Activated CD4-positive, alpha-beta T cell treated with anti-CD3 and anti-CD28 coated beads, Interleukin-2, Interleukin-4, amounts not matched to agents 100 ng/mL and 50 ng/mL, durations not matched to agents 16 hours and 8 hours (primary cell): ENCODE results near the gene TAF10.

Experiments
- DNase-seq: peaks from one replicate; pipeline ENCODE4 v3.0.0-alpha.2; 2020; ENCODE audit warnings: low spot score

TAF10 gene

DNA sequence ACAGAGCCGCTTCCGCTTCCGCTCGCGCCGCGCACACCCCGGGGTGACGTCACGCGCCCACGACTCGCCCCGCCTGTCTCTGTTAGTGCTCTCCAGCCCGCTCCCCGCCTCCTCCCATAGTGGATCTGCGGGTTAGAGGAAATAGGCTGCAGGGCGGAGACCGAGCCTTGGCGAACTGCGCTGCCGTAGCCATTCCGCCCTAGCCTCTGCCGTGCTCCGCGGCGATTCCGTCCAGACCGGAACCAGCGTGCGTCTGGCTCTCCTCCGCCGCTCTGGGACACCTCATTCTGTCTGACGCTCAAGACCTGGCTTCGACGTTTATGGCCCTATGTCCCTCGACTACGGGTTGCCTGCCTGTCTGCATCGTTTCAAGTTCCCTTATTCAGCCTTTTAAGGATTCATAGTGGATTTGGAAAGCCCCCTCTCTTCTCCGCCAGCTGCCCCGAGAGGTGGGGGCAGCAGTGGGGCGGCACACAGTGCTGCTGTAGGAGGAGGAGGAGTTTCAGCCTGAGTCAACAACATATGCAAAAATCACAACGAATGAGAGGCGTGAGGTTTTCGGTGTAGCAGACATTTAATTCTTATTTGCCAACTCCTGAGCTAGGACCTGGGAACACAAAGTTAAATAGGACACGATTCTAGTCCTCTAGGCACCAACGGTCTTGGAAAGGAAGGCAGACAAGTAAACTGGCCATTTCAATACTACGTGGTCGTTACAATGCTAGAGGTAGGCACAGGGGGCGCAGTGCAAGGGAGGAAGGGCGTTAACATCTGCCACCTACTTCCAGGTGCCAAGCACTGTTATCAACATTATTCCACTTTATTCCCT lies at the start of gene TAF10:
Gene TAF10, minus strand, starts transcription at position 4 of the 829 bp plus-strand sequence. CDS start 27 bp downstream, outside the sequence.
- peak; percentile 96 for DNase-seq

DNA sequence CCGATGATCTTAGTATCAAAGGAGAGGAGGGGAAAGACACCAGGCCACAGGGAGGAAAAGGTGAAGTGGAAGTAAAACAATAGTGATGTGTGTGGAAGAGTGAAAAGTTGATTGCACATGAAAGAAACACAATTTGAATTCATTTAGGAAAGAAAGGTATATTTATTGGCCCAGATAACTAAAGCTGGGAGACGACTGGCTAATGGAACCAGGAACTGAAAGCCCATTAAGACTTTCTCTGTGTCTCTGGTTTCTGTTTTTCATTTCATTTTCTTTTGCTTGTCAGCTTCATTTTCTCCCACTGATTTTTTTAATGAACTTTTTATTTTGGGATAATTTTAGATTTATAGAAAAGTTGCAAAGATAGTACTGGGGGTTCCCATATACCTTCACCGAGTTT lies 48.7 kb upstream of the TAF10 start:
- no peak for DNase-seq

DNA sequence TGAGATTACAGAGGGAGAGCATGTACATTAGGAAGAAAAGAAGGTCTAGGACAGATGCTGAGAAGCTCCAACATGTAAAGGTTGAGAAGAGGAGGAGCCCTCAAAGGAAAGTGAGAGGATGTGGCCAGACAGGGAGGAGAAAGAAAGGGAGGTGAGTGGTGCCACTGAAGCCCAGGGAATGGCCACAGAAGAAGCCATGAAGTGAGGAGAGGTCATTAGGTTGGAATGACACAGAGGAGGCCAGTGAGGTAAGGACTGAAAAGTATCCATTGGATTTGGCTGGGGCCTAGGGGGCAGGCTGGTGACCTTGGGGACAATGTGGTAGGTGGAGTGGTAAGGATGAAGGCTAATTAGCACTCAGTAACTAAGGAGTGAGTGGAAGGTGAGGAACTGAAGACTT lies 46.6 kb upstream of the TAF10 start:
- no peak for DNase-seq

DNA sequence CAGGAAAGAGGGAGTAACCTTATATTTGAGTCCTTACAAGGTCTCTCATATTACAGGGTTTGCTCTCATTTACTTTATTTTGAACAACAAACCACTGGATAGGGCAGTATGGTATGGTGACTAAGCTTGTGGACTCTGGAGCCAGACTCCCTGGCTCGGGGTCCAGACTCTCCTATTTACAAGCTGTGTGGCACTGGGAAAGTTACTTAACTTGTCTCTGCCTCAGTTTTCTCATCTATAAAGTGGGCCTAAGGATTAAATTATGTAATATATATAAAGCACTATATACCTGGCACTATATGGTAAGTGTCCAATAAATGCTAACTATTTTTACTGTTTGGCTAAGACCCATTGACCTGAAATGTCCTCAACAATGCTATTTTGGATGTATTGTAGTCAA lies 45.3 kb upstream of the TAF10 start:
- no peak for DNase-seq

DNA sequence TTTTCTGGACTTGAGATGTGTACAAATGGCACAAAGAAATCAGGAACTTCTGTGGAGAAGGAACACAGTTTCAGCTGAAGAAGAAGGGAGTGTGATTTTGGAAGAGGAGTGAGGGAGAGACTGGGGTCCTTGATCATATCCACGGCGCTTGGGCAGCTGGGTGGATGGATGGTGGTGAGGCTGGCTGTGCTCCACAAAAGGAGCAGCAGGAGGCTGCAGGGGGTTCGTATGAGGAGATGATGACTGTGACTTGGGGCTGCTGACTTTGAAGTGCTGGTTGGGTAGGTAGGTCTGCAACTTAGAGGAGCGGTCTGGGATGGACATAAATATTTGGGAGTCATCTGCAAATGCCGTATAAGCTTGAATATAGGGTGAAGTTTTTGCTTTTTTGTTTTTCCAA lies 44.9 kb upstream of the TAF10 start:
- no peak for DNase-seq

DNA sequence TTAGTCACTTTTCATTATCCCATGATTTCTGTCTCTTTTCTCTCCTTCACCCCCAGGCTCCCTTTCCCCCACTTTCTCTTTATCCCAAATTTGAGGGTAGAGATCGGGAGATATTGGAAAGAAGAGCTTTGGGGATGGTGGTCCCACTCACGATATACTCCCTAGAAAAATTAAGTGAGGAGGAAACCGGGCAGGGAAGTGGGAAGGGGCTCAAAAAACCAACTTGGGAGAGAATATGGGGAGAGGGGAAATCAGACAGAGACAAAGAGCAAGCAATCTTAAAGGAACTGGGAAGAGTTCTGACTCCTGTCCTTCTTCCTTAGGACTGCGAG lies 44.5 kb upstream of the TAF10 start:
- DNase-seq, result no peak

DNA sequence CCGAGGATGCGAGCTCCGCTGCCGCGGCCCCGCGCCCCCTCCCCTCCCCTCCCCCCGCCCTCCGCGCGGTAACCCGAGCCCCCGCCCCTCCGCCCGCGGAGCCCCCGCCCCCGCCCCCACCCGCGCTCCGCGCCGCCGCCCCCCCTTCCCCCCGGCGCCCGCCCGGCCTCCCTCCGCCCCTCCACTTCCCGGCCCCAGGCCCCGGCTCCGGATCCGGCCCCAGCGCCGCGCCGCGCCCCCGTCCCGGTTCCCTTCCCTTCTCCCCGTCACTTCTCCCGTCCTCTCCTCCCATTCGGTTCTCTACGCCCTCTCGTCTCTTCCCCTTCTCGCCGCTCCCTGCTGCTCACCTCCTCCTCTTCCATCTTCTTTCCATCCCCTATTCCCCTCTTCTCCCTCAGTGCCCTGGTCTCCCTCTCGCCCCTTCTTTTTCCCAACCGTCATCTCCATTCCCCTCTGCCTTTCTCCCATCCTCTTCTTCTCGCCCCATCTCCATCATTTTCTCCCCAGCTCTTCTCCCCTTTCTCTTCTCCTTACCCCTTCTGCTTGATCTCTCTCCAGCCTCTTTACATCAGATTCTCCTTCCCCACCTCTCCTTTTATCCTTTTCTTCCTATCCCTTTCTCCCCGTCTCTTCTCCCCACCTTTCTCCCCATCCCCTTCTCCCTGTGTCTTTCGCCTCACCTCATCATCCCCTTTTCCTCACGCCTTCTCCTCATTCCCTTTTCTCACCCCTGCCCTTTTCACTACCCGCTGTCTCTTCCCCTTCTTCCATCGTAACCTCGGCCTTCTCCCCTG lies 44.0 kb upstream of the TAF10 start, which contains the start of gene DCHS1:
Gene DCHS1, minus strand, starts transcription at position 20 of the 794 bp plus-strand sequence. CDS start 14,196 bp downstream, outside the sequence.
- DNase-seq, result no peak

DNA sequence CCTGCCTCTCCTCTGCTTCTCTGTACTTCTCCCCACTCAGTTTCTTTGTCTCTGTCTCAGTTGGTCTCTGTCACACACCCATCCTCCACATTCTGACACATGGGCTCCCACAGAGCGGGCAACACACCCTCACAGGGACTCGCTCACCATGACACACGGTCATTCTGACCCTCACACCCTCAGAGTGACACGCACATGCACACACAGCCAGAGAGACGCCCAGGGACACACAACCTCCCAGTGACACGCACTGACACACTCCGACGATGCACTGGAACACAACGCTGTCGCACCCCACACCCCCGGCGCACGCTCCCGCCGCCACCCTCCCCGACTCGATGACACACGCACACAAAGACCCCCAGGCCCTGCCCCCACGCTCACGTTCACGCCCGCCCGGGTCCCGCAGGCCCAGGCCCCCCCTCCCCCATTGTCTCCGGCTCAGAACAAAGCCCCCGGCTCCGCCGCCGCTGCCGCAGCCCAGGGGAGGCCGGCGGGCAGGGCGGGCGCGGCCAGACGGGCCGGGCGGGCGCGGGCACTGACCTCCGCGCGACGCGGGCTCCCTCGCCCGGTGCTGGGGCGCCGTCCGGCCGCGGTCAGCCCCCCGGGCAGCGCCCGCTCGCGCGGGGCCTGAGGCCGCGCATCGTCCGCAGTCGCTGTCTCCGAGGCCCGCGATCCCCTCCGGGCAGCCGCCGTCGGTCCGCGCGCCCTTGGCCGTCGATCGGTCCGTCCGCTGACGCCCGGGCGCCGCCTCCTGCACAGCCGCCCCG lies 43.2 kb upstream of the TAF10 start:
- DNase-seq, result no peak

DNA sequence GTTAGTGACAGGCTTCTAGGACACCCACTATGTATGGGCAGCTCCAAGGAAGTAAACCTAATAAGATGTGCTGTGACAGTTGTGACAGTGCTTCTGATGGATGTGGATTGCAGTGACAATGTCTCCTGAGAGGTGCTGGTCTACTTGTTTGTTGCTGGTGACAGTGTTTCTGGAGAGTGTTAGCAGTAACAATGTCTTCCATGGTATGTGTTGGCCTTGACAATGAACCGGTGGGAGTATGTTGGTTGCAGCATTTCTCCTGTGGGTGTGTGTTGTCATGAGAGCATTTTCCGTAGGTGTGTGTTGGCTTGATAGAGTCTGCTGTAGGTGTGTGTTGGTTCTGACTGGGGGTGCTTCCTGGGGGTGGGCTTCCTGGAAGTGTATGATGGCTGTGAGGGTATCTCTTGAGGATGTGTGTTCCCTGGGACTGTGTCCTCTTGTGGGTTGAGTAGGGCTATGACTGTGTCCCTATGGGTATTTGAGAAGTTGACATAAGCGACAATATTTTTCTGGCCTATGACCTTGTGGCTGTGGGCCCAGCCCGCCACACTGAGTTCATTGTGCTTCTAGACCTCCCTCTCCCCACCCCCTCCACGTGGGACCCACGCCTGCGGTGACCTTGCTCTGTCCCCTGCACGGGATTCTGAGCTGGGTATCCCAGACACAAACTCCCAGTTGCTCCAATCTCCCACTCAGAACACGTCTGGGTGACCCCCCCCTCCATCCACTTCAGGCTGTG lies 42.4 kb upstream of the TAF10 start:
- DNase-seq, result no peak

DNA sequence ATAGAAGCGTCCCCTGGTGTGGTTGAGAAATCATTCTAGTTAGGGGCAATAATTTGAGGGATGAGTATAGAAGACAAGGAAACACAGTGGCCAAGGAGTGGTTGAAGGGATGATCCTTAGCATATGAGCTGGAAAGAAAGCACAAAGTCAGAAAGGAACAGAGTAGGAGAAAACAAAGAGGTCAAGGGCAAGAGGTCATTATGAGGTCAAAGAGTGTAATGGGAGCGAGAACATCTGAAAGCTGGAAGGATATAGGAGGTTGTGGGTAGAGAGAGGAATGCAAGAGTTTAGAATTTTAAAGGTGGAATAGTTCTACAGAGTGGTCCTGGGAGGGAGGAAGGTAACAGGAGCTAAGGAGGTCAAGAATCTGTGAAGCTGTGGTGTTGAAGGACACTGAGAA lies 41.6 kb upstream of the TAF10 start:
- no peak for DNase-seq

DNA sequence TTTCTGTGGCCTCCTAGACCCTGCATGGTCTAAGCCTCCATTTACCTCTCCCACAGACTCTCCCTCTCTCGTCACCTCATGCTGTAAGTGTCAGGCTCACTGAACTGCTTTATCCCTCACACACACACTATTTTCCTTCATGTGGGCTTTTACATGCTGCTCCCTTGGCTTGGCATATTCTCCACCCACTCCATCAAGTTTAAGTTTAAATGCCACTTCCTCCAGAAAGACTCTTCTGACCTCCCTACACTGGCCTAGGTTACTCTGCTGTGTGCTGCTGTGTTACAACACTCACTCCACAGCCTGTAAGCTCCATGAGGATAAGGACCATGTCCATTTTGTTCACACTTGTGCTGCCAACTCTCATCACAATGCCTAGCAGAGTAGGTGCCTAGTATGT lies 41.1 kb upstream of the TAF10 start:
- no peak for DNase-seq

DNA sequence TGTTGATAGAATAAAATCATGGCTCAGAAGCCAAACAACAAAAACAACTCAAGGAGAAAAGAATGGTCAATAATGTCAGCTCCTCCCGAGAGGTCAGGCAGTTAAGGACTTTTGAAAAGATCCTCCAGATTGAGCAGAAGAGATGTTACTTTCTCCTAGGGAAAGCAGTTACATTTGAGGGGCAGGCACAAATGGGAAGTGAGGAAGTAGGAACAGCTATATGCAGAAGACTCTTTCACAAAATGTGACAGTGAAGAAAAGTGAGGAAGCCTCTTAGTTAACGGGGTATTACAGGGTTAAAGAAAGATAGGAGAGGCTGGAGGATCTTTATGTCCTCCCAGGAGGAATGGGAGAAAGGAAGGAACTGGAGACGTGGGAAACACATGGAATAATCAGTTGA lies 40.2 kb upstream of the TAF10 start:
- DNase-seq, result no peak

DNA sequence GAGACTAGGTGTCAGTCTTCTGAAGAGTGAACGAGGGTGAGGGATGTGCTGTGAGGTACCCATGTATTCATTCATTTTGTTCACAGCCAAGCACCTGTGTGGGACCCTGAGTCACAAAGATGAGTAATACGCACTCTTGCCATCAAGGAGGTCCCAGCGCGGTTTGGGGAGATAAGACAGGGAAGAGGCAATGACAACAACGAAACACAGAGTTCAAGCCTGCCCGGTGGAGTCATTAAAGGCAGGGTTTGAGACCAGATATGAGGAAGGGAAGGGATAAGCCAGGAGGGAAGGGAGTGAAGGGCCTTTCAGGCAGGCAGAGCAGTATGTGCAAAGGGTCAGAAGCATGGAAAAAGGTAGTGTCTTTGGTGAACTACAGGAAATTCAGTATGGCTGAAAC lies 39.0 kb upstream of the TAF10 start:
- no peak for DNase-seq

DNA sequence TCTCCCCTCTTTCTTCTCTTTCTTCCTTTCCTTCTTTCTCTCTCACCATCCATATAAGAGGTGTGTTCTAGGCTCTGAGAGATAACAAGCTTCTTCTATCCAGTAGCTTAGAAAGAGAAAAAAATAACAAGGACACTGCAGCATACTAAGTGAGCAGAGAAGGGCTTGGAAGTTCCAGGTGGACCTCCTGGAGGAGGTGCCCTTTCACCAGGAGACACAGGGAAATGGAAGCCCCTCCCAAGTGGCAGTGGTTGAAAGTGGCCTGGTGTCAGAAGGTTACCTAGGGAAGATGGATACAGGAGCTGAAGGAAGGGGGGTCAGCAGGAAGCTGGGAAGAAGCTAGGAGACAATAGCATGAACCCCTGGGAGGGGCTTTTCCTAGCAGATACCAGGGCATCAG lies 38.1 kb upstream of the TAF10 start:
- no peak for DNase-seq

DNA sequence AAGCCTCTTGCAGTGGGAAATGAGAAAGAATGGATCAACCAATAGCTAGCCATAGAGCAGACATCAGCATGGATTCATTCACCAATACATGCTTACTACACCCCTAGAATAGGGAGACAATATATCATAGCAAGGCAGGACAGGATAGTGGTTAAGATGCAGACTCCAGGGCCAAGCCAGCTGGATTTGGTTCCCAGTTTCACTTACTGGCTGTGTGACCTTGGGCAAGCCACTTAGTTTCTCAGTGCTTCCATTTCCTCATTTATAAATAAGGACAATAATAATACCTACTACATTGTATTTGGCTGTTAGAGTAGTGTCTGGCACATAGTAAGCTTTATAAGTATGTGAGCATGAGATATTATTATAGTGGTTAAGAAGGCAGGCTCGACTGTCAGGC lies 36.5 kb upstream of the TAF10 start:
- DNase-seq, result no peak

DNA sequence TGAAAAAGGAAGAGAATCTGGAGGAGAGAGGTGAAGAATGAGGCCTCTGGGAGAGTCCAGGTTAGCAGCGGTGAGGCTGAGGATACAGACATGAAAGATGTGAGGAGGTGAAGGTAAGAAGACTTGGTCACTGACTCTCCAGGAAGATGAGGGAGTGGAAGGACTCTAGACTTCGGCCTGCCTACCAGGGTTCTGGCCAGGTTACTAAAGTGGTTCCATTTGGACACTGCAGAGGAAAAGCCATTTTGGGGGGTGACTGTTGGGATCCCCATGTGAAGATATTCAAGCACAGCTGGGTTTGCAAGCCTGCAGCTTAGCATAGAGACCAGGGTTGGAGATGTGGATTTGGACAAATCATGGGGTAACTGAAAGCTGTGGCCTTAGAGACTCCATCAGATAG lies 35.8 kb upstream of the TAF10 start:
- DNase-seq, result no peak

DNA sequence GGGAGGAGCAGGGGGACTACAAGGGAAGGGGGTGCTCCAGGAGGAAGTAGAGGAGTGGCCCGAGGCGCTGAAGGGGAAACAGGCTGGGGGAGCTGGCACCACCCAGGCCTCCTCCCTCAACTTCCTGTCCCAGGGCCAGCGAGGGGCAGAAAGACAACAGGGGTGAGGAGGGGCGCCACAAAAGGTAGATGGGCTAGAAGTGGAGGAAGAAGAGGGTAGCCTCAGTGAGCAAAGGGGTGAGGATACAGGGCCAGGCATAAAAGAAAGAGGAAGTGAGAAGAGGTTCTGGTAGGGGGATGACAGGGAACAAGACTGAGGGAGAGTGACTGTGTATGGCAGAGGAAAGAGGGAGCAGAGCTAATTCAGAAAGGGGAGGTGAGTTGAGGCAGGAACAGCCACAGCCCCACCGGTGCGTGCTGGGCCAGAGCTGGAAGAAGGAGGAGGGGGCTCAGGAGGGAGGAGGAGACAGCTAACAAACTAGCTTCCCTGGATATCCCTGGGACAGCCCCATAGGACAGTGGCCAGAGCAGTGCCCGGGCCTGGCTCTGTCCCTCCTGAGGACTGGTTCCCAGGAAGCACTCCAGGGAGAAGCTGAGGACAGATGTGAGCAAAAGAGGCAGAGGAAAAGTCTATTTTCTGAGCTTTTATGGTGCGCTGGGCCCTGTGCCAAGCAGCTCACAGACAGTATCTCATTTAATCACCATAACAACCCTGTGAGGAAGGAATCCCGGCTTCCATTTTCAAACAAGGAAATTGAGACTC lies 35.1 kb upstream of the TAF10 start:
- no peak for DNase-seq

DNA sequence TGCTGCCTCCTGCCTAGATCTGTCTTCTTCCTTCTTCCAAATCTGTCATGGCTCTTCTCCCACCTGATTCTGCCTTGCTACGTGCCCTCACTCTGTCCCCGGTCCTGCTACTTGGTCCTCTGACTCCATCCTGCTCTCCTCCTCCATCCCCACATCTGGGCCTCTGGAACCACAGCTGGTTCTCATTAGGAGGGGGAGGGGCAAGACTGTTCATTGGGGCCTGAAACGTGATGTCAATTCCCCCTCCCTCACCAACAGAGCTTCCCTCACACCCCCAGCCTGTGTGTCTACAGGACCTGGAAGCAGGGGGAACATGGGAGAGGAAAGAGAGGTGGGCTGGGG lies 34.5 kb upstream of the TAF10 start:
- no peak for DNase-seq

DNA sequence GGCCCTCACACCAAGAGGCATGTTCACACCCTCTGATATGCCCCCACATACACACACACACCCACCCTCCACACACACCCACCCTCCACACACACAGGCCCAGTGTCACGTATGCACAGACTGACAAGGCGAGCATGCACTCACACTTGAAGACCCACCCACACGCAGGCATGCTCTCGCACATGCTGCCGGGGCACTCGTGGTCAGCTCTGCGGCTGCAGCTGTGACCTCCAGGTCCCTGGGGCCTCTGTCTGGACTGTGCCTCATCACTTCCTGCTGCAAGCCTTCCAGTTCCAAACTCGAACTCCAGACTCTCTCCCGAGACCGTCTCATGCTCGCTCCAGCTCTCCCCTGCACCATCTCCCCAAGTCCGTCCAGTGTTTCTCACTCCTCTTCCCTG lies 34.1 kb upstream of the TAF10 start:
- no peak for DNase-seq

DNA sequence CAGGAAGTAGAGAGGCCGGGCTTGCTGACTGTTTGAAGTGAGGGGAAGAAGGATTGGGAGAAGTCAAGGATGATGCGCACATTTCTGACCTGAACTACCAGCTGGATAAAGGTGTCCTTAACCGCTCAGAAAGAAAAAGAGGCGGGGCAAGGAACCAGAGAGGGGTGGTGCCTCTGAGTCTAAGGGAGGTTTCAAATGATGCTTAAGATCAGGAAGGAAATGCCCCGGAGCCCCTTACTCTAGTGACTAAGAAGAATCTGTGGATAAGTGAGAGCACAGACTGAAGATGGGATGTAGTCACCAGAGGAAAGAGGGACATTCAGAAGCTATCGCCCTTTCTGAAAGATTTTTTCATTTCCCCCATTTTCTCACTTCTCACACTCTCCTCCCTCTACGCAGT lies 30.9 kb upstream of the TAF10 start:
- DNase-seq, result no peak

DNA sequence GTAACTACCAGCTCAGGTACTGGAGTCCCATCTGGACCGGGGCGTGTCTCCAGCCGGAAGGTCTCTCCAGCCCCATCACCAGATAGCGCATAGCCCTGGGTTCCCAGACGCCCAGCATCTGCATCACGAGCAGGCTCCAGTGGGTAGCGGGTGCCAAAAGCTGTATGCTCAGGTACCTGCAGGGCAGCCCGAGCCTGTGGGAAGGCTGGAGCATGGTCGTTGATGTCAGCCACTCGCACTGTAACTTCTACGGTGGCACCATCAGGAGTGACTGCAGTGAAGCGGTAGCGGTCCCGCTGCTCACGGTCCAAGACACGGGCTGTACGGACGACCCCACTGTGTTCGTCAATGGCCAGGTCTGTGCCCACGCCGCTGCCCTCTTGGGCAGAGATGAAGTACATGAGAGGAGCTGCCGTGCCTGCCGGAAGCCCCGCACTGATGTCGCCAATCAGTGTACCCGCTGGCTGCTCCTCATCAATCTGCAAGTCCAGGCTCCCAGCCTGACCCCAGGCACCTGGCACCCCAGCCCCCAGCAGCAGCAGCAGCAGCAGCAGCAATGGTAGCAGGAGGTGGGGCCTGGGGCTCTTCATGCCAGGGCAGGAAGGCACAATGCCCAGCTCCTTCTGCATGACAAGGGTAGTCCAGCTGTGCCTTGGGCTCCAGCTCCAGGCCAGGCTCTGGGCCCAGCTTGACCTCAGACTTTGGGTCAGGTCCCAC lies 29.1 kb upstream of the TAF10 start:
- no peak for DNase-seq
